ENCODE measurements around the gene PAFAH1B1.
"Not testable (repeated sequence)": the region's sequence is repeated elsewhere in the genome, so short reads cannot be mapped to it uniquely, and the experiment has no call there.

PAFAH1B1 gene

GRCh38 chr17:2592971-2593820, at the start of gene PAFAH1B1:
PAFAH1B1 (plus strand) TSS chr17:2593654; CDS start chr17:2638289, 44,635 bp downstream.
- DNase-seq, result peak; percentile 86 to 90

DNA sequence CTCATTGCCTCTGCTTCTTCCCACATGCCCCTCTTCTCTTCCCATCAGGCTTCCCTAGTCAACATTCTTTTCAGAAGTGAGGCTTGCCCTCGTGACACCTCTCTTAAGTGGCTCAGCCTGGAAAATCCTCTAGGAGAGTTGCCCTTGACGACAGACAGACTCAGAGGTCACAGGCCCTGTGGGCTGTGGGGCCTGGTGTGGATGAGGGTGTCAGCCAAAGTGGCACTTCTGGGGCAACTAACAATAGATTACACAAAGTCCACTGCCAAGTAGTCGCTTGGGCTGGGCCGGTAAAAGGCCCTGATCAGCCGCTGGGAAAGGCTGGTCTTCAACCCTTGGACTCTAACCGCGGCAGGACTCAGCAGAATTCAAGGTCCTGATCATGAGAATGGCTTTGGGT, 48.1 kb upstream of the PAFAH1B1 start:
- no peak for DNase-seq

GRCh38 chr17:2547176-2547575, 46.3 kb upstream of the PAFAH1B1 start:
- no peak for DNase-seq

- not testable (repeated sequence) for DNase-seq
Measured at GRCh38 chr17:2548026-2548425, 45.4 kb upstream of the PAFAH1B1 start.

- no peak for DNase-seq
Measured at GRCh38 chr17:2549392-2550211, 43.9 kb upstream of the PAFAH1B1 start.

GRCh38 chr17:2551493-2551892, 42.0 kb upstream of the PAFAH1B1 start:
- DNase-seq, result no peak

DNA sequence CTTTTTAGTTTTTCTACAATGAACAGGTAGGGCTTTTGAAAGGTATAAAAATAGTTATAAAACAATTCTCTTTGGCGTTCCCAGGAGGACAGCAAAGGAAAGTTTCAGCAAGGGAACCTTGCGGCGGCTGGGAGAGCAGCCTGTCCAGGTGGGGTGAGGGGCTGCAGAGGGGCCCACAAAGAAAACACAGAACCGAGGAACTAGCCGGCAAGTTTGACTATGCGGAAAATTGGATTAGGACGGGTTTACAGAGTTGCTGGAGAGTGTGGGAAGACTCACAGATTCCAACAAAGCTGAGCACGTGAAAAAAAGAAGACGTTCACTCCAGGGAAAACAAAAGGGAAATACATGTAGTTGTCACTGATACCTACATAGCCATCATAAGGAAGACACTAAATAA, 41.5 kb upstream of the PAFAH1B1 start:
- no peak for DNase-seq

DNA sequence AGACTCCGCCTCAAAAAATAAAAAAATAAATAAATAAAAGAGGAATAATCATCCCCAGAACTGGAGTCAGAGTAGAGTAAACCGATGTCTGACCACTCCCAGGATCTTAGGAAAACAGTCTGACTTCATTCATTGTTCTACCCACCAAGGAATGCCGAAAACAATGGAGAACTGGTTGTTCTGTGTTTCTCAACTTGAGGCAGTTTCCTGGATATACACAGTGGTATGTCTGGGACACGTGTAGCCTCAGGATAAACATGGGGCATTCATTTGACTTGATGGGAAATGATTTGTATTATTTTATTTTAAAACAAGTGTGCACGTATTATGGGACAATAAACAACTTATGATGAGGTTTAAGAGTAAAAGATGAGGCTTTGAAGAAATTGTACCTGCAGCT, 32.8 kb upstream of the PAFAH1B1 start:
- no peak for DNase-seq

- no peak for DNase-seq
Measured at GRCh38 chr17:2562162-2562858, 31.1 kb upstream of the PAFAH1B1 start.

DNA sequence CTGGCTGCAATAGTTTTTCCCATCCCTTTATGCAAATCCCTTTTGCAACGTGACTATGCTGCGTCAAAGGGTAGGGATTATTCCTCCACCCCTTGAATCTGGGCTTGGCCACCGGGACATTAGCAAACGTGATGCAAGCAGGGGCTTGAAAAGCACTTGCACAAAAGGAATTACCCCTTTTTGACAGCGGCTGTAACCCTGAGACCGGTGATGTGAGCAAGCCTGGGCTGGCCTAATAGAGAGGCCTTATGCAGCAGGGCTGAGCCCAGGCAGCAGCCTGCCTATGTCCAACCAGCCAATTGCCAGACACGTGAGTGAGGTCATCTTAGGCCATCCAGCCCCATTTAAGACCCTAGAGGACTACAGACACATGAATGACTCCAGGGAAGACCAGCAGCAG, 30.4 kb upstream of the PAFAH1B1 start:
- no peak for DNase-seq

- DNase-seq, result no peak
Measured at GRCh38 chr17:2563543-2563942, 29.9 kb upstream of the PAFAH1B1 start.

GRCh38 chr17:2564877-2565276, 28.6 kb upstream of the PAFAH1B1 start:
- DNase-seq, result no peak

GRCh38 chr17:2566056-2566455, 27.4 kb upstream of the PAFAH1B1 start:
- no peak for DNase-seq

DNA sequence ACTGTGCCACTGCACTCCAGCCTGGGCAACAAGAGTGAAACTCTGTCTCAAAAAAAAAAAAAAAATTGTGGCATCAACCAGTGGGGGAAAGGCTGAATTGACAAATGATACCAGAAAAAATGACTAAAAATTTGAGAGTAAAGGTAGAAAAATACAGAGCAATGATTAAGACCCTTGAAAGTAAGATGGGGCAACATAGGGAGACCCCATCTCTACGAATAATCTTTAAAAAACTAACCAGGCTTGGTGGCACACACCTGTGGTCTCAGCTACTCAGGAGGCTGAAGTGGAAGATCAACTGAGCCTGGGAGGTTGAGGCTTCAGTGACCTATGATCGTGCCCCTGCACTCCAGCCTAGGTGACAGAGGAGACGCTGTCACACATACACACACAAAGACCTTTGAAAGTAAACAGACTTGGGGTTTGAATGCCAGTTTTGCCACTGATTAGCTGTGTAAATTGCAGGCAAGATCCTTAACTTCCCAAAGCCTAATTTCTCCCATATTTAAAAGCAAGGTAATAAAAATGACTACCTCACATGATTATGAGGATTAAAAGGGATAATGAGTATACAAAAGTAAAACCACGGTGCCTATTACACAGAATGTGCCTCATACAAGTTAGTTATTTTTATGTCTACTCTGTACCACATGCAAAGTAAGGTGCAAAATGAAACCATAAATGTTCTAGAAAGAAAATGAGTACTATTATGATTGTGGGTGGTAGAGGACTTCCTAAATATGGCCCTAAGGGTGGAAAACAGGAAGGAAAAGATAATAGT, 21.7 kb upstream of the PAFAH1B1 start:
- DNase-seq, result no peak

DNA sequence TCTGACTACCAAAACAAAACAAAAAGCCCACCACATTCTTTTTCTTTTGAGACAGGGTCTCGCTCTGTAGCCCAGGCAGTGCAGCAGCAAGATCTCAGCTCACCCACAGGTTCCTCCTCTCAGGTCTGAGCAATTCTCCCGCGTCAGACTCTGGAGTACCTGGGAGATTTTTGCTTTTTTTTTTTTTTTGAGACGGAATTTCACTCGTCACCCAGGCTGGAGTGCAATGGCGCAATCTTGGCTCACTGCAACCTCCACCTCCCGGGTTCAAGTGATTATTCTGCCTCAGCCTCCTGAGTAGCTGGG, 21.2 kb upstream of the PAFAH1B1 start:
- not testable (repeated sequence) for DNase-seq

GRCh38 chr17:2580151-2580550, 13.3 kb upstream of the PAFAH1B1 start:
- DNase-seq, result no peak

- DNase-seq, result no peak
Measured at GRCh38 chr17:2580661-2581060, 12.8 kb upstream of the PAFAH1B1 start.

- no peak for DNase-seq
Measured at GRCh38 chr17:2582493-2582892, 11.0 kb upstream of the PAFAH1B1 start.

DNA sequence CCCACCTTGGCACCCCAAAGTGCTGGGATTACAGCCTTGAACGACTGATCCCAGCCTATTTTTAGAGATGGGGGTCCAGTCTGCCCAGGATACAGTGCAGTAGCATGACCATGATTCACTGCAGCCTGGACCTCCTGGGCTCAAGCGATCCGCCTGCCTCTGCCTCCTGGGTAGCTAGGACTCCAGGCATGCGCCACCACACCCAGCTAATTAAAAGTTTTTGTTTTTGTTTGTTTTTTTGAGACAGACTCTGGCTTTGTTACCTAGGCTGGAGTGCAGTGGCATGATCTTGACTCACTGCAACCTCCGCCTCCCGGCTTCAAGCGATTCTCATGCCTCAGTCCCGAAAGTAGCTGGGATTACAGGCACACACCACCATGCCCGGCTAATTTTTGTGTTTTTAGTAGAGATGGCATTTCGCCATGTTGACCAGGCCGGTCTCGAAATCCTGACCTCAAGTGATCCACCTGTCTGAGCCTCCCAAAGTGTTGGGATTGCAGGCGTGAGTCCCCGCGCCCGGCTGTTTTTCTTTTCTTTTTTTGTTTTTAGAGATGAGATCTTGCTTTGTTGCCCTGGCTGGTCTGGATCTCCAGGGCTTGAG, 2.3 kb upstream of the PAFAH1B1 start:
- DNase-seq, result no peak

DNA sequence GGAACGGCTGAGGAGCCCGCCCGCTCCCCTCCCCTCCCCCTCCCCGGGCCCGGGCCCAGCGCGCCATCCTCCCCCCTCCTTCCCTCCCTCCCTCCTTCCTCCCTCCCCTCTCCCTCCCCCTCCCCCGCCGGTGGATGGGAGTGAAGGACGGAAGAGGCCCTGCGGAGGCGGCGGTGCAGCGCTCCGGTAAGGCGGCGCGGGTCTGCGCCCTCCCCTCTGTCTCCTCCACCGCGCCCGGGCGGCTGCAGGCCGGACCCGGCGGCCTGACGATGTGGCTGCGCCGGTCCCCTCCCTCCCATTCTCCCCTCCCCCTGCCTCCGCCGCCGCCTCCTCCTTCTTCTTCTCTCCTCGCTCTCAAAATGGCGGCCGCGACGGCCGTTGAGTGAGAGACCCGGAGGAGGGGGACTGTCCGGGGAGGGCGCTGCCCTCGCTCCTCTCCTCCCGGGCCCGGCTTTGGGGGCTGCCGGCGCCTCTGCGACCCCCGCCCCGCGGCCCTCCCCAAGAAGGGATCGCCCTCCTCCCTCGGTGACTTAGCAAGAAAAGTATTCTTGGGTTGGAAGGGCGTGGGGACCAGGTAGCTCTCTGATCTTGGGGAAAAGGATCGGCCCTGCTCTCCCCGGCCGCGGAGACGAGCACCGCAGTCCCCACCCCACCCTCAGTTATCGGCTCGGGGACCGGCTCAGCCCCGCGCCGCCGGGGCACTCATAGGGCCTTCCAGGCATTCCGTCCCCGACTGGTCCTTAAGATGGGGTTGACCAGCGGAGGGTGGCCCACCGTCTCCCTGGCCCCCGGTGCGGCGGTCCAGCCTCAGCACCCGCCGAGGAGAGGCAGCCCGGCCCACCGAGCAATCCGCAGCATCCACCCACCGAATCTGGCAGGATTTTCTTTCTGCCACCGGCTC, 617 bp downstream of the PAFAH1B1 start:
- peak; percentile 74 to 75 for DNase-seq

Measured in NCI-H1930 (cell line).